Measurements from ENCODE around the gene SPATA18. TPM values are rescaled to one million over a fixed set of nuclear protein-coding genes. Genes with fewer than 3 reads are reported as not detected.

SPATA18 gene
- total and polyA plus RNA-seq, 9 of the 15 experiments (the other 6 are each of a cell fraction or from before 2014, with no cell fraction given) = 0.09 TPM; not detected in 8

GRCh38 chr4:52110171-52110570, 59.1 kb downstream of the SPATA18 start (continued):
- TF ChIP-seq E2F6 (IDR thresholded peaks at IDR 0.05; ENCODE audit: borderline replicate concordance in 1 of 2, extremely low read depth in 1 of 2, insufficient read depth in 1 of 2, insufficient read length in 1 of 2, low read depth in 1 of 2, low read length in 1 of 2, poor library complexity in 1 of 2, severe bottlenecking in 1 of 2) (no peak), SRSF1 (IDR thresholded peaks at IDR 0.05; ENCODE audit: low read depth, low read length) (no peak), PREB (CRISPR knock-in tag; IDR thresholded peaks at IDR 0.05) (no peak), SNIP1 (IDR thresholded peaks at IDR 0.05; ENCODE audit: low read depth) (no peak), ZNF696 (CRISPR knock-in tag; conservative IDR thresholded peaks at IDR 0.05) (no peak)

- H3K36me3 ChIP-seq (ENCODE audit: control insufficient read depth, insufficient read depth, low read length) = no peaks in the 10 kb centered on the region
- no peaks in the 10 kb centered on the region for H3K79me2 ChIP-seq (ENCODE audit: control insufficient read depth, insufficient read depth, low read length)
- H3K9me3 ChIP-seq (replicated peaks; ENCODE audit: control insufficient read depth, insufficient read depth, low read depth, low read length) = no peaks in the 10 kb centered on the region
- in situ Hi-C loops (cut with MboI) (no loop called here), intact Hi-C loops (cut with micrococcal nuclease) (no loop called here)
- DNase-seq (ENCODE audit: extremely low read depth in 1 of 4, low spot score in 3 of 4) = no peak
- no peaks in the 10 kb centered on the region for H3K27me3 ChIP-seq (ENCODE audit: control insufficient read depth in 2 of 2, insufficient read depth in 2 of 2, low read length in 2 of 2)
- FAIRE-seq = no peak
- ChIA-PET CTCF (ENCODE audit: low intra/inter-chr PET ratio) (no interaction called here), POLR2A (no interaction called here)
- H3K4me3 ChIP-seq = no peak overlapping the region
- TF ChIP-seq POLR3G (IDR thresholded peaks at IDR 0.05; ENCODE audit: extremely low read depth, insufficient read length, insufficient replicate concordance) (no peak), ZNF282 (CRISPR knock-in tag; IDR thresholded peaks at IDR 0.05) (no peak), PREB (CRISPR knock-in tag; IDR thresholded peaks at IDR 0.05) (no peak), ATF6 (CRISPR knock-in tag; IDR thresholded peaks at IDR 0.05) (no peak), ZNF408 (CRISPR knock-in tag; IDR thresholded peaks at IDR 0.05; ENCODE audit: low read depth) (no peak), POLR2A (conservative IDR thresholded peaks at IDR 0.05) (no peak)
- no peak overlapping the region for H3K4me2 ChIP-seq (ENCODE audit: insufficient read depth, low read length)
- ATAC-seq = no peak
- H4K20me1 ChIP-seq (replicated peaks; ENCODE audit: control insufficient read depth, insufficient read depth, low read length) = no peaks in the 10 kb centered on the region
- H3K4me1 ChIP-seq (replicated peaks in 1 of 2; ENCODE audit: control insufficient read depth in 2 of 2, insufficient read depth in 2 of 2, low read length in 2 of 2) = no peaks in the 10 kb centered on the region
- H3K9me1 ChIP-seq (ENCODE audit: control insufficient read depth, insufficient read depth, low read length) = no peaks in the 10 kb centered on the region
- no peak overlapping the region for H3K9ac ChIP-seq (ENCODE audit: insufficient read depth in 1 of 2, low read depth in 2 of 2, low read length in 2 of 2)
- H2AFZ ChIP-seq (ENCODE audit: low read depth, low read length) = no peak overlapping the region
- no TSS peak for BruUV-seq (replicated peaks)
- WGBS (ENCODE audit: insufficient coverage, low coverage, missing lambda C conversion rate) = 0% methylated on average over 1 of the region's 1 CpG
- H3K27ac ChIP-seq (ENCODE audit: extremely low read depth, low read depth, low read length) = no peak overlapping the region
These were observed 60.9 kb downstream of the SPATA18 start for GRCh38 chr4:52111995-52112394.

All from K562 (cell line).